T-cell (primary cell): ENCODE measurements around the gene IRF2. TPM values are rescaled to one million over a fixed set of nuclear protein-coding genes. Genes with fewer than 3 reads are reported as not detected.
"Not testable (repeated sequence)": the region's sequence is repeated elsewhere in the genome, so short reads cannot be mapped to it uniquely, and the experiment has no call there.

Experiments used
- ATAC-seq, 4 experiments: fragments of 200-7000 bp in 3 of 4; fragments of 150-1000 bp in 1 of 4; cut with Tn5 transposase; replicated peaks in 1 of 4; 1 replicate in 3 of 4; 2 replicates in 1 of 4; pipeline ENCODE4 v1.10.0; 2021; ENCODE audit warnings: moderate library complexity in 3 of 4, mild to moderate bottlenecking in 2 of 4, moderate number of reproducible peaks in 1 of 4
- CTCF ChIA-PET, 2 donors: fragments of 300-600 bp; sonication (Branson Sonifier 250); formaldehyde crosslinking; loops; one replicate each; lab custom pipeline; 2022; ENCODE audit warnings: antibody characterized with exemption in 2 of 2; lab: Charles Lee
- POLR2A ChIA-PET, 2 donors: fragments of 300-600 bp; sonication (Branson Sonifier 250); formaldehyde crosslinking; loops; one replicate each; lab custom pipeline; 2022; ENCODE audit warnings: antibody characterized with exemption in 2 of 2; lab: Charles Lee
- DNase-seq, 35 experiments: peaks; one replicate each; pipeline versions ENCODE4 v3.0.0 to v3.0.0-alpha.2; 2013 to 2023
- H3K27ac ChIP-seq: one replicate; pipeline ENCODE4 v1.5.1; 2013; ENCODE audit warnings: low read length
- H3K27me3 ChIP-seq, 2 experiments: replicated peaks in 1 of 2; 1 replicate in 1 of 2; 2 replicates in 1 of 2; pipeline versions ENCODE4 v1.6.1 to v1.7.0; 2013; ENCODE audit warnings: low read length in 1 of 2, mixed read lengths in 1 of 2; ENCODE audit not compliant: control insufficient read depth in 2 of 2, insufficient read depth in 2 of 2; ENCODE audit errors: extremely low read depth in 1 of 2
- H3K36me3 ChIP-seq, 2 donors: 1 replicate in 1 of 2; 2 replicates in 1 of 2; pipeline versions ENCODE4 v1.6.1 to v1.7.0; 2013; ENCODE audit warnings: low read length in 1 of 2; ENCODE audit not compliant: control insufficient read depth in 2 of 2, insufficient read depth in 1 of 2; ENCODE audit errors: extremely low read depth in 1 of 2
- H3K4me1 ChIP-seq, 2 experiments: 1 replicate in 1 of 2; 2 replicates in 1 of 2; pipeline versions ENCODE4 v1.6.1 to v1.7.0; 2013; ENCODE audit warnings: low read length in 2 of 2, mixed read lengths in 1 of 2; ENCODE audit not compliant: insufficient read depth in 2 of 2, control insufficient read depth in 1 of 2; ENCODE audit errors: extremely low read depth in 1 of 2
- H3K4me3 ChIP-seq, 2 donors: 1 replicate in 1 of 2; 2 replicates in 1 of 2; pipeline versions ENCODE4 v1.5.1 to v1.7.0; 2013; ENCODE audit warnings: mild to moderate bottlenecking in 2 of 2, low read length in 1 of 2, moderate library complexity in 1 of 2; ENCODE audit not compliant: control insufficient read depth in 1 of 2; ENCODE audit errors: extremely low read depth in 1 of 2
- H3K9me3 ChIP-seq: 2 replicates; pipeline ENCODE4 v1.7.0; 2013
- H3K27ac Mint-ChIP-seq, 2 donors: one replicate each; pipeline ENCODE4 v1.8.0; 2020 to 2021; ENCODE audit warnings: mild to moderate bottlenecking in 2 of 2, mixed read lengths in 2 of 2
- H3K27me3 Mint-ChIP-seq, 2 donors: one replicate each; pipeline ENCODE4 v1.8.0; 2021 to 2022; ENCODE audit warnings: mixed read lengths in 2 of 2
- H3K36me3 Mint-ChIP-seq: one replicate; pipeline ENCODE4 v1.8.0; 2021; ENCODE audit warnings: mixed read lengths
- H3K4me1 Mint-ChIP-seq, 3 donors: one replicate each; pipeline ENCODE4 v1.8.0; 2020 to 2022; ENCODE audit warnings: mixed read lengths in 3 of 3, mild to moderate bottlenecking in 1 of 3
- H3K4me3 Mint-ChIP-seq, 3 donors: one replicate each; pipeline ENCODE4 v1.8.0; 2020 to 2022; ENCODE audit warnings: mild to moderate bottlenecking in 3 of 3, mixed read lengths in 3 of 3, moderate library complexity in 3 of 3
- H3K9me3 Mint-ChIP-seq, 3 donors: one replicate each; pipeline ENCODE4 v1.8.0; 2020 to 2022; ENCODE audit warnings: mixed read lengths in 3 of 3
- WGBS: methylation state at CpG from one replicate; pipeline ENCODE4 v1.1.5; 2013; ENCODE audit warnings: missing lambda C conversion rate; ENCODE audit not compliant: insufficient coverage; 5-methylcytosine and 5-hydroxymethylcytosine counted together
- total RNA-seq, 35 experiments: library from RNA in 6 of 35; stranded (reverse) in 6 of 35; fragments of 120-200 nt in 1 of 35; gene quantifications; one replicate each; pipeline versions ENCODE4 v1.2.1 to v1.2.4 and lab custom pipeline; 2013 to 2026

The IRF2 gene
- total RNA-seq, 5 donors from 2014 or later (not counting 1 experiment from before 2014, with no cell fraction given), result 45.5 to 73.4 (median 59.1) TPM

DNA sequence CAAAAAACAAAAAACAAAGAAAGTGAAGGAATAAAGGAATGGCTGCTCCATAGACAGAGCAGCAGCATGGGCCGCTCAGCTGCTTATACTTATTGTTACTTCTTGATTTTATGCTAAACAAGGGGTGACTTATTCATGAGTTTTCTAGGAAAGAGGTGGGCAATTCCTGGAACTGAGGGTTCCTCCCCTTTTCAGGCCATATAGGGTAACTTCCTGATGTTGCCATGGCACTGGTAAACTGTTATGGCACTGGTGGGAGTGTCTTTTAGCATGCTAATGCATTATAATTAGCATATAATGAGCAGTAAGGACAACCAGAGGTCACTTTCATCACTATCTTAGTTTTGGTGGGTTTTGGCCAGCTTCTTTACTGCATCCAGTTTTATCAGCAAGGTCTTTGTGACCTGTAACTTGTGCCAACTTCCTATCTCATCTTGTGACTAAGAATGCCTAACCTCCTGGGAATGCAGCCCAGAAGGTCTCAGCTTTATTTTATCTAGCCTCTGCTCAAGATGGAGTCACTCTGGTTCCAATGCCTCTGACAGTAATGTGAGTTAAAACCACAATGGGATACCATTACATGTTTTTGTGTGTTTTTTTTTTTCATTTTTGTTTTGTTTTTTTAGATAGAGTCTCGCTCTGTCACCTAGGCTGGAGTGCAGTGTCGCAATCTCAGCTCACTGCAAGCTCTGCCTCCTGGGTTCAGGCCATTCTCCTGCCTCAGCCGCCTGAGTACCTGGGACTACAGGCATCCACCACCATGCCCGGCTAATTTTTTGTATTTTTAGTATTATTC, 134.8 kb downstream of the IRF2 start:
- H3K27ac Mint-ChIP-seq, H3K9me3 ChIP-seq, ATAC-seq, H3K27me3 ChIP-seq, CTCF ChIA-PET, H3K27ac ChIP-seq, H3K4me3 ChIP-seq, H3K27me3 Mint-ChIP-seq, POLR2A ChIA-PET, DNase-seq, H3K36me3 Mint-ChIP-seq, H3K36me3 ChIP-seq, H3K4me3 Mint-ChIP-seq: not testable (repeated sequence)
- Mint-ChIP-seq H3K9me3 (peaks cover 0 to 19% (median 7%) of the 10 kb centered on the region in 3 donors), H3K4me1 (peaks cover 19 to 29% (median 20%) of the 10 kb centered on the region in 3 donors)
- peaks cover 5 to 11% of the 10 kb centered on the region in 2 experiments for H3K4me1 ChIP-seq
- WGBS, result 96% methylated on average over 3 of the region's 5 CpGs

- DNase-seq (no peak), ATAC-seq (no peak)
- no peak overlapping the region for H3K27ac ChIP-seq
- H3K4me1 ChIP-seq, result peaks cover 0 to 3% of the 10 kb centered on the region in 2 experiments
- H3K9me3 Mint-ChIP-seq, result peaks cover 0 to 19% (median 7%) of the 10 kb centered on the region in 3 donors
- no peaks in the 10 kb centered on the region for H3K27me3 Mint-ChIP-seq
- no peak overlapping the region for H3K4me3 Mint-ChIP-seq
- ChIA-PET POLR2A (interaction anchor here in 1 of 2 donors (0.6 kb wide), 1 partner anchor 83 kb away, joined by 3 read pairs; no protein-coding TSS in a partner anchor), CTCF (interaction anchor here in 1 of 2 donors (0.7 kb wide), 2 partner anchors 17 to 1904 kb away, joined by 3 to 4 read pairs; no protein-coding TSS in a partner anchor)
- 38% methylated on average over 1 of the region's 1 CpG for WGBS
- H3K4me3 ChIP-seq, result no peak overlapping the region
- H3K4me1 Mint-ChIP-seq, result peaks cover 6 to 12% (median 7%) of the 10 kb centered on the region in 3 donors
- no peak overlapping the region for H3K27ac Mint-ChIP-seq
- no peaks in the 10 kb centered on the region for H3K36me3 ChIP-seq
- H3K9me3 ChIP-seq, result peaks cover 4% of the 10 kb centered on the region
- peaks cover 3% of the 10 kb centered on the region for H3K36me3 Mint-ChIP-seq
- H3K27me3 ChIP-seq, result no peaks in the 10 kb centered on the region
Measured at GRCh38 chr4:184337907-184338306, 136.4 kb downstream of the IRF2 start.

Other genes starting within 250 kb of the IRF2 start
- 10 to 100 TPM; 10.7 to 23.5 (median 19.9) TPM for gene CASP3, start 174.9 kb upstream of the IRF2 start, total RNA-seq
- gene PRIMPOL, start 175.2 kb upstream of the IRF2 start, total RNA-seq, result 10 to 100 TPM; 11.6 to 14.8 (median 12.4) TPM